Subcutaneous adipose tissue (tissue), 4 donors: Measurements from ENCODE around the gene SPTBN5. TPM values are rescaled to one million over a fixed set of nuclear protein-coding genes. Genes with fewer than 3 reads are reported as not detected.

Experiments used
- total RNA-seq, 4 donors: library from RNA; depleted of rRNA; stranded (reverse); fragments of >200 nt; gene quantifications; one replicate each; pipeline ENCODE4 v1.1.0, GENCODE V29; 2016
- TF ChIP-seq, protein P1 (sequence below): fragments of 450-650 bp; IDR thresholded peaks from one replicate; pipeline ENCODE4 v1.5.1; 2016; ENCODE audit warnings: low read depth, mild to moderate bottlenecking, control low read depth, antibody characterized with exemption, moderate library complexity

The SPTBN5 gene
- total RNA-seq, 4 donors from 2014 or later = 0.17 to 1.5 (median 0.52) TPM

DNA sequence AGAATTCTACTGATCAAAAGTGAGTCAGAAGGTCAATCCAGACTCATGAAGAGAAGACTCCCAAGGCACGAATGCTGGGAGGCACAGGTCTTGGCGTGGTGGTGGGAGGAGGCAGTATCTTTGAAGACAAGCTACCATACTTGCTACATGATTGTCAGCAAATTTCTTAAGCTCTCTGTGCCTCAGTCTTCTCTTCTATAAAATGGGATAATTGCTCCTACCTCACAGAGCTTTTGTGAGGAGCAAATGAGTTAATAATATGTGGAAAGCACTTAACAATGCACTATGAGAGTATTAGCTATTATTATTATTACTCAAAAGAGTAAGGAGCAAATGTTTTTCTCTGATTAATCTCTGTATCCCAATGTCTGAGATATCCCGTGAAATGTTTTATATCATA is 42.3 kb upstream of the SPTBN5 start:
- TF ChIP-seq, protein P1, sequence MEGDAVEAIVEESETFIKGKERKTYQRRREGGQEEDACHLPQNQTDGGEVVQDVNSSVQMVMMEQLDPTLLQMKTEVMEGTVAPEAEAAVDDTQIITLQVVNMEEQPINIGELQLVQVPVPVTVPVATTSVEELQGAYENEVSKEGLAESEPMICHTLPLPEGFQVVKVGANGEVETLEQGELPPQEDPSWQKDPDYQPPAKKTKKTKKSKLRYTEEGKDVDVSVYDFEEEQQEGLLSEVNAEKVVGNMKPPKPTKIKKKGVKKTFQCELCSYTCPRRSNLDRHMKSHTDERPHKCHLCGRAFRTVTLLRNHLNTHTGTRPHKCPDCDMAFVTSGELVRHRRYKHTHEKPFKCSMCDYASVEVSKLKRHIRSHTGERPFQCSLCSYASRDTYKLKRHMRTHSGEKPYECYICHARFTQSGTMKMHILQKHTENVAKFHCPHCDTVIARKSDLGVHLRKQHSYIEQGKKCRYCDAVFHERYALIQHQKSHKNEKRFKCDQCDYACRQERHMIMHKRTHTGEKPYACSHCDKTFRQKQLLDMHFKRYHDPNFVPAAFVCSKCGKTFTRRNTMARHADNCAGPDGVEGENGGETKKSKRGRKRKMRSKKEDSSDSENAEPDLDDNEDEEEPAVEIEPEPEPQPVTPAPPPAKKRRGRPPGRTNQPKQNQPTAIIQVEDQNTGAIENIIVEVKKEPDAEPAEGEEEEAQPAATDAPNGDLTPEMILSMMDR = no peak

DNA sequence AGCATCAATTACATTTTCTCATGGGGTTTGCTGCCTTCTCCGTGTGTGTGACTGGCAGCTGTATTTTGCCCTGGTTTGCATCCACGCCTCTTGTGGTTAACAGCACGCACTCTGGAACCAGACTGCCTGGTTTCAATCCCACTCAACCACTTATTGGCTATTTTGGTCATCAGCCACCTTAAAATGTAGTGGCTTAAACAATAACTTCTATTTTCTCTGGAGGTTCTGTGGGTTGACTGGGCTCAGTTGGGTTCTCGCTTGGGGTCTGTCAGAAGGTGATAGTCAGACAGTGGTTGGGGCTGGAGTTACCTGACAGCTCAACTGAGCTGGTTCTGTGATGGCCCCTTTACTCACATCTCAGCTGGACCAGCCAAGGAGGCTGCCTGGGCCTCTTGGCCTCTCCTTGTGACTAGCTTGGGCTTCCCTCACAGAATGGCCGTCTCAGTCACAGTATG is 41.7 kb upstream of the SPTBN5 start:
- TF ChIP-seq, protein P1 = no peak

DNA sequence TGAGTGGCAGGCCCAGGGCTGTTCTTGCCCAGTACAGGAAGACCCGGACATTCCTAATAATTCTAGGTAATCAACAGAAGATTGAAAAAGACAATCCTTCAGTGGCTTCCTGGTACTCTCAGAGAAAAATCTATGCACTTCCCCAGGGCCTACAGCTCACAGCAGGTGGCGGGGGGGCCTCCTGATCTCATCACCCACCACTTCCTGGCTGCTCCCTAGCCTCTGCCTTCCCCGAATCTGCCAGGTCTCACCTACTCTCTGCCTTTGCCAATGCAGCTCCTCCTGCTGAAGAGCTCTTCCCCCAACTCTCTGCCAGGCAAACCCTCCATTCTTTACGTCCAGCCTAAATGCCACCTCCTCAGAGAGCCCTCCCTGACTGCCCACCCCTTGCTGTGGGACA is 41.0 kb upstream of the SPTBN5 start:
- TF ChIP-seq, protein P1 = no peak

DNA sequence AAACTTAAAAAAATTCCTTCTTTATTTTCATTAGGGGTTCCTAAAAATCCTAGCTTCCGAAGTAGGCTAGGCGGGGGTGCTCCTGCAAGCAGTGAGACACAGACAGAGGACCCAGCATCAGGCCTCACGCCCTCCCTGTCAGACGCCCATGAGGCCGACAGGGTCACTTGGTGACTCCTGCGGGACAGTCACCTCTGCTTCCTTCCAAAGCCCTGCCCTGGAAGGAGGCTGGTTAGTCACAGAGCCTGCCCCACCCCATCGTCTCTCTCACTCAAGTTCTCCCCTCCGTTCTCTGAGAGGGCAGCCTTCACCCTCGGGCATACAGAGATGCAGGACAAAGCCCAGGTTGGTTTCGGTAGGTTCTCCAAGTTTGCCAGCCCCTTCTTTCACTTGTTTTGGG is 39.9 kb upstream of the SPTBN5 start:
- TF ChIP-seq, protein P1 = no peak

DNA sequence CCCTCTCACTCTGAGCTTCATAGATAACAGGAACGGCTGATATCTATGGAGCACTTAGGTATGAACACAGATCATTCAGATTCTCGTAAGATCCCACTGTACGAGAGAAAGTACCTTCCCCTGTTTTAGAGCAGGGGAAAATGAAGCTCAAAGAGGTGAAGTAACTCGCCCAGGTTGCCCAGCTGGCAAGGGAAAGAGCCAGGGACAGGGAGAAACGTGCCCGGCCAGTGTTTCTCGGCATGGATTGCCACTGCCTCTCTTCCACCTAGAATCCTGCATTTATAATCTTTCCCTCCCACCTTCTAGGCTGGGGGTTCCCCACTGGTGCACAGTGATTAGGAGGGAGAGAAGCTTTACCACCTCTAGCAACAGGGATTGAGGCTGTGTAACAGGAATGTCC is 39.5 kb upstream of the SPTBN5 start:
- TF ChIP-seq, protein P1 = no peak

DNA sequence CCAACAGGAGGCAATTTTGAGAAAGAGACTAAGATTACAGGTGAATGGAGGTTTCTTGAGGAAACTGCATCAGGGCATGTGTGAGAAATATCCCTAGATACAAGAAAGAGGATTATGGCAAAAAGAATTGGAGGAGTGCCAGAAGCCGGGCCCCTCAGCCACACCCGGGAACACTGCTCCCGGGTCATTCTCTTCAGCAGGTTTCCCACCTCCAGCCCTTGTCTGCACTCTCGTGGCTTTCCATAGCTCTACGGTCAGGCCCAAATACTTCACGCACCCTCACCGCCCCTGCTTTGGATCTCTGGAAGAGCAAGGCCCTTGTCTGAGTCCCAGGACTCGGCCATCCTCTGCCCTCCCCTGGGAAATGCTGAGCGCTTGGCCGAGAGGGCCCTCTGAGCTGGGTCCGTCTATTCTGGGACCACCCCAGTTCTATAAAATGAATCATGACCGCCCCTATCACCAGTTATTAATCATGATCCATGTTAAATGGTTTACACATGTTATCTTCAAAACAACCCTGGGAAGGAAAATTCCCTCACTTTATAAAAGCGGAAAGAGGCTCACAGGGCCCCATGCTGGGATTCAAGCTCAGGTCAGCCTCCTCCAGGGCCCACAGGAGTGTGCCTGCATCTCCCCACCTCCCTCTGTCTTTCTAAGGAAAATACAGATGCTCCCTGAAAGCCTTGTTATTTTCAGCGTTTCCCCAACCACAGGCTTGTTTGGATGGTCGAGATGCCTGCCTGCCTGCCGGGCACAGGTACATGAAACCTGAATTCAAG is 38.8 kb upstream of the SPTBN5 start:
- TF ChIP-seq, protein P1 = no peak

DNA sequence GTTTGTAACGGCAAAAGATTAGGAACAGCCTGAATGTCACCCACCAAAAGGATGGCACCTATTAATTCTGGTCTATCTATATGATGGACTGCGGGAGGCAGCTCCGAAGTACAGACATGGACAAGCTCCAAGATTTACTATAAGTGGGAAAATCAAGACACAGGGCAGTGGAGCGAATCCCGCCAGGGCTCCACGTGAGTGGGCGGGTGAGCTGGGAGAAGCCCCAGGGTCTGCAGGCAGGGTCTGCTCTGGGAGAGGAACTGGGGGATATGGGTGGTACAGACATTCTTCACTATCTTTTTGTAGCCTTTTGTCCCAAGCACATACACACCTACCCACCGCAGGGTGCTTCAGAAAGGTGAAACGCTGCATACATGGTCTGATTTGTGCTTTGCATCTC is 38.2 kb upstream of the SPTBN5 start:
- TF ChIP-seq, protein P1 = no peak
